Glutamatergic neuron (in vitro differentiated cells): Measurements from ENCODE around the gene RAD51B. TPM values are rescaled to one million over a fixed set of nuclear protein-coding genes. Genes with fewer than 3 reads are reported as not detected.

Experiments used
- DNase-seq: peaks from one replicate; pipeline ENCODE4 v3.0.0; 2022
- H3K27ac Mint-ChIP-seq: one replicate; pipeline ENCODE4 v1.8.0; 2020; ENCODE audit warnings: mild to moderate bottlenecking, mixed read lengths, inconsistent platforms; ENCODE audit not compliant: unreplicated experiment
- H3K27me3 Mint-ChIP-seq: one replicate; pipeline ENCODE4 v1.8.0; 2020; ENCODE audit warnings: mild to moderate bottlenecking, moderate library complexity, mixed read lengths, inconsistent platforms; ENCODE audit not compliant: unreplicated experiment
- H3K36me3 Mint-ChIP-seq: one replicate; pipeline ENCODE4 v1.8.0; 2020; ENCODE audit warnings: mild to moderate bottlenecking, mixed read lengths, inconsistent platforms; ENCODE audit not compliant: unreplicated experiment
- H3K4me1 Mint-ChIP-seq: one replicate; pipeline ENCODE4 v1.8.0; 2020; ENCODE audit warnings: mild to moderate bottlenecking, low read depth, mixed read lengths, inconsistent platforms; ENCODE audit not compliant: unreplicated experiment
- H3K4me3 Mint-ChIP-seq: one replicate; pipeline ENCODE4 v1.8.0; 2020; ENCODE audit warnings: mild to moderate bottlenecking, mixed read lengths, inconsistent platforms; ENCODE audit not compliant: unreplicated experiment
- H3K9me3 Mint-ChIP-seq: one replicate; pipeline ENCODE4 v1.8.0; 2020; ENCODE audit warnings: mild to moderate bottlenecking, moderate library complexity, mixed read lengths, inconsistent platforms; ENCODE audit not compliant: unreplicated experiment
- total RNA-seq: library from RNA; stranded (reverse); fragmentation: NEBNext Ultra II Directional; extraction: Animal tissue kit (Norgen Biotek cat#: 25700); gene quantifications from one replicate; pipeline ENCODE4 v1.2.1, GENCODE V29; 2021; ENCODE audit not compliant: unreplicated experiment
- TF ChIP-seq, protein P1 (sequence below): fragments of 200-600 bp; sonication (generic); IDR thresholded peaks from one replicate; pipeline ENCODE4 v1.5.0; 2021; ENCODE audit not compliant: partially characterized antibody, unreplicated experiment

Gene RAD51B
- total RNA-seq, 1 donor from 2014 or later: 9.7 TPM

DNA sequence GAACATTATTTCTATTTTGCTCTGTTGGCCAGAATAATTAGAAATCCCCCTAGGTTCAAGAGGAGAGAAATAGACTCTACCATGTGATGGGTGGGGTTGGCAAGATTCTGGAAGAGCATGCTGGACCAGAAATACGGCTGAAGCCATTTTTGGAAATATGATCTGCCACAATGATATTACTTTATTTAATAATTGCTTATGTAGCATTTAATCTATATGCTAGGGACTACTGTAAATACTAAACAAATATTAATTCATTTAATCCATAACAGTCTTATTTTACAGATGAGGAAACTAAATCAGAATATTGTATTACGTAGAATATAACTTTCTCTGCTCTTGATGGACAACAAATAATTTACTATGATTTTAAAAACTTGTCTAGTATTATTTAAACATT is 193.7 kb downstream of the RAD51B start:
- Mint-ChIP-seq H3K4me1 (no peaks in the 10 kb centered on the region), H3K27ac (no peak overlapping the region), H3K36me3 (no peaks in the 10 kb centered on the region), H3K27me3 (no peaks in the 10 kb centered on the region), H3K9me3 (no peaks in the 10 kb centered on the region), H3K4me3 (no peak overlapping the region)
- TF ChIP-seq, protein P1, sequence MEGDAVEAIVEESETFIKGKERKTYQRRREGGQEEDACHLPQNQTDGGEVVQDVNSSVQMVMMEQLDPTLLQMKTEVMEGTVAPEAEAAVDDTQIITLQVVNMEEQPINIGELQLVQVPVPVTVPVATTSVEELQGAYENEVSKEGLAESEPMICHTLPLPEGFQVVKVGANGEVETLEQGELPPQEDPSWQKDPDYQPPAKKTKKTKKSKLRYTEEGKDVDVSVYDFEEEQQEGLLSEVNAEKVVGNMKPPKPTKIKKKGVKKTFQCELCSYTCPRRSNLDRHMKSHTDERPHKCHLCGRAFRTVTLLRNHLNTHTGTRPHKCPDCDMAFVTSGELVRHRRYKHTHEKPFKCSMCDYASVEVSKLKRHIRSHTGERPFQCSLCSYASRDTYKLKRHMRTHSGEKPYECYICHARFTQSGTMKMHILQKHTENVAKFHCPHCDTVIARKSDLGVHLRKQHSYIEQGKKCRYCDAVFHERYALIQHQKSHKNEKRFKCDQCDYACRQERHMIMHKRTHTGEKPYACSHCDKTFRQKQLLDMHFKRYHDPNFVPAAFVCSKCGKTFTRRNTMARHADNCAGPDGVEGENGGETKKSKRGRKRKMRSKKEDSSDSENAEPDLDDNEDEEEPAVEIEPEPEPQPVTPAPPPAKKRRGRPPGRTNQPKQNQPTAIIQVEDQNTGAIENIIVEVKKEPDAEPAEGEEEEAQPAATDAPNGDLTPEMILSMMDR: no peak
- DNase-seq: no peak

- no peak overlapping the region for H3K4me3 Mint-ChIP-seq
- H3K27ac Mint-ChIP-seq: no peak overlapping the region
- H3K9me3 Mint-ChIP-seq: no peaks in the 10 kb centered on the region
- DNase-seq: no peak
- peaks cover 3% of the 10 kb centered on the region for H3K4me1 Mint-ChIP-seq
- H3K27me3 Mint-ChIP-seq: no peaks in the 10 kb centered on the region
- H3K36me3 Mint-ChIP-seq: no peaks in the 10 kb centered on the region
- TF ChIP-seq, protein P1: no peak
Observed at GRCh38 chr14:68014771-68015170, 195.2 kb downstream of the RAD51B start.

- Mint-ChIP-seq H3K27me3 (no peaks in the 10 kb centered on the region), H3K27ac (no peak overlapping the region)
- DNase-seq: no peak
Observed at GRCh38 chr14:68015356-68016254, 196.0 kb downstream of the RAD51B start.

DNA sequence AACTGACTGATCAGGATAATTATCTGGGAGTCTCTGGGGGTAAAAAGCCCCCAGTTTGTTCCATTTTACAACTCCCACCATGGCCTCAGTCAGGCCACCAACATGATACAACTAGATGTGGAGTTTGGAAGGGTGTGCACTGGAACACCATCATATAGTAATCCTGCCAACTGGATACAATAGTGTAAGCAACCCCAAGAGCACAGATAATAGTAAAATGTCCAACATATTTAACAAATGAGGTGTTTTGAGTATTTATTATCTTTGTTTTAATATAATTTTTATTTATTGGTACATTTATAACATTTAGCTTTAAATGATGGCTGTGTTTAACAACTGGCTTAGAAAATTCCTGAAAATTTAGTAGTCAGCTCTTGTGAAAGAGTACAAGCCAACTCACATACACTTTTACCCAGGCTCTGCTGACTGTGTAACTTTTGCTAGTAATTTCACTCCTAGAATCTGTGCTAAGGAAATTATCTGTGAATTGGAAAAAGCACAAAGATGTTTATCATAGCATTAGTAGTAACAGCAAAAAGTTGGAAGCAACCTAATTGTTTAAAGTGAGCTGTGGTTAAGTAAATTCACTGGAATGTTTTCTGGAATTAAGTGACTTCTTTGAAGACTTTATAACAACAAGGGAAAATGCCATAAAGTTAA is 196.8 kb downstream of the RAD51B start:
- peaks cover 6% of the 10 kb centered on the region for H3K4me1 Mint-ChIP-seq
- H3K9me3 Mint-ChIP-seq: no peaks in the 10 kb centered on the region
- no peak overlapping the region for H3K27ac Mint-ChIP-seq
- TF ChIP-seq, protein P1: no peak
- H3K27me3 Mint-ChIP-seq: no peaks in the 10 kb centered on the region
- no peak for DNase-seq
- H3K4me3 Mint-ChIP-seq: no peak overlapping the region
- no peaks in the 10 kb centered on the region for H3K36me3 Mint-ChIP-seq

More at GRCh38 chr14:68015356-68016254, 196.0 kb downstream of the RAD51B start:
- no peak overlapping the region for H3K4me3 Mint-ChIP-seq
- H3K36me3 Mint-ChIP-seq: no peaks in the 10 kb centered on the region
- H3K4me1 Mint-ChIP-seq: peaks cover 5% of the 10 kb centered on the region
- no peaks in the 10 kb centered on the region for H3K9me3 Mint-ChIP-seq
- TF ChIP-seq, protein P1: no peak

GRCh38 chr14:68018598-68018997 is 199.0 kb downstream of the RAD51B start:
- H3K36me3 Mint-ChIP-seq: no peaks in the 10 kb centered on the region
- TF ChIP-seq, protein P1: no peak
- DNase-seq: no peak
- no peak overlapping the region for H3K27ac Mint-ChIP-seq
- peaks cover 2% of the 10 kb centered on the region for H3K27me3 Mint-ChIP-seq
- H3K4me1 Mint-ChIP-seq: peaks cover 8% of the 10 kb centered on the region
- no peaks in the 10 kb centered on the region for H3K9me3 Mint-ChIP-seq
- no peak overlapping the region for H3K4me3 Mint-ChIP-seq
